Muscle of arm (tissue), 12 donors: ENCODE results near the gene GLDC. TPM values are rescaled to one million over a fixed set of nuclear protein-coding genes. Genes with fewer than 3 reads are reported as not detected.
"Not testable (repeated sequence)": the region's sequence is repeated elsewhere in the genome, so short reads cannot be mapped to it uniquely, and the experiment has no call there.

ENCODE experiments used
- DNase-seq: peaks from one replicate; pipeline ENCODE4 v3.0.0-alpha.2; 2013
- polyA plus RNA-seq, 12 donors: library from polyadenylated mRNA; unstranded; fragments of 120-200 nt; gene quantifications; one replicate each; pipeline ENCODE4 v1.2.1, GENCODE V29; 2013; ENCODE audit not compliant: insufficient read length in 12 of 12

GLDC gene
- polyA plus RNA-seq, 12 donors = 0.39 to 1.3 (median 0.69) TPM; not detected in 2

DNA sequence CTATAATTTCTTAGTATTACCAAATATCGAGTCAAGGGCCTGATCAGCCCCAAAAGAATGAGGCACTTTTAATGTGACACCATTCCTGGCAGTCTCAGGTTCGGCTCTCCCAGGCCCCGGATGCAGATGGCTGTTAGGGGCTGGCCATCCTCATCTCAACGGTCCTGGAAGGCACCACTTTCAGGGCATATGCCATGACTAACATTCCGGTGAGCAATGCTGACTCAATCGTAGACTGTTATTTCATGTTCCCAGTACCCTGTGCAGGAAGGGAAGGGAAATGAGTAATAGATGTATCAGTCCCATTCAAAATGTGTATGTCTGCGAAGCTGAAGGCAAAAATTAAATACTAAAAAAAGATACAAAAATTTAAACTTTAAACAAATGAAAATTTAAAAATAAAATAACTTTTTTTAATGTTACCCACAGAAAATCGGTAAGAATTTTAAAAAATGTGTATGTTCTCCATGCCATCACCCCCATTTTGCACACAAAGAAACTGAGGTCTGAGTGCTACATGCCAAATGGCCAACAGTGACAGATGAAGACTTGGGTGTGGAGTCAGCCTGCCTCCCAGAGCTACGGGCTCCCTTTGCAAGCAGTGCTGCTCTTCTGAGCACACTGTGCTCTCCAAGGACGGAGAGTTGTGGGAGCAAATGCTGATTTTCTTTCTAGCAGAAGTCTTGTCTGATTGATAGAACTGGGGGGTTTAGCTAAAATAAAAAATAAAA is 79.0 kb downstream of the GLDC start:
- no peak for DNase-seq

DNA sequence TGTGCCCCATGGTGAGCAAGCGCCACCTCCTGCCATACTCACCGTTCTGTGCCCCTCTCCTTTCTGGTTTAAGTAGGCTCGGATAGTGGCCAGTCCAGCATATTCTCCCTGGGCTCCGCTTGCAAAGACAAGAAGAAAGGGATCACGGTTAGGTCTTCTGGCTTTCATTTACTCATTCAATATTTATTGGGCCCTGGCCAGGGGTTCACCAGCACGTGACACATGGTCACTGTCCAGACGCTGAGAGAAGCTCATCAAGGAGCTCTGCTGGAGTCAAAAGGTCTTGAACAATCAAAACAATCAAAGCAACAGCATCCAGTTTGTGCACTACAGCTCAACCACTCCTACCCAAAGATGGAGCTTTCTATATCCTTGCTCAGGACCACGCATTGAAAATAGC is 80.2 kb downstream of the GLDC start:
- no peak for DNase-seq

DNA sequence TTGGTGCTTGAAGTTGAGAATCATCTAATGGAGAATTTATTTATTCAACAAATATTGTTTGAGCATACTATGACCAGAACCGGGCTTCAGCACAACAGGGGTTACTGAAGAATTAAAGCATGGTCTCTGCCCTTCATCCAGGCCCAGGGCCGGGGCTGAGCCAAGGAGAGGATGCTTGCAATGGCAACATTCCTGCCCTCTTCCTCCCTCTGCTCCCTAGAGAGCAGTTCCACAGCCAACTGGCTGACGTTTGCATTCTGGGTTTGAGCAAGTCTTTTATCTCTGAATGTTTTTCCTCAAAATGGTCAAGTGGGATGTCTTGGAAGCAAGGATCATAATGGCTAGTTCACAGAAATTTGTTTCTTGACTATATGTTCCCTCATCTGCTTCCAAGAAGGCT is 80.7 kb downstream of the GLDC start:
- DNase-seq = no peak

DNA sequence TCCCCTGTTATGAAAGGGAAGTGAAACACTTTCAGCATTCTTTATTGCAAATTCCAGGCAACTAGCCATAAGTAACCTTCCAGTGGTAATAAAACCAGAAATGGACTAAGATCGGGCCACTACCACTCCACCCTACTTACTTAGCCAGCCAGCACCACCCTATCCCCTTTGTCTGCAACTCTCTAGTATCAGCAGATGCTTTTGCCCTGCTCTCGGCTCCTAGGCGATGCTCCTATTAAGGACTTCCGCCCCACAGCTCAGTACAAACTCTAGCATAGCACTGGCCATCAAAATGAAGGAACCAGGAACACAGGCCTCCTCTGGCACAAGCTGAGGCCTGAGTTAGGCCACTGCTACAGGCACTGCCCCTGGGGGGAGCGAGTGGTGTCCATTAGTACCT is 81.2 kb downstream of the GLDC start:
- no peak for DNase-seq

DNA sequence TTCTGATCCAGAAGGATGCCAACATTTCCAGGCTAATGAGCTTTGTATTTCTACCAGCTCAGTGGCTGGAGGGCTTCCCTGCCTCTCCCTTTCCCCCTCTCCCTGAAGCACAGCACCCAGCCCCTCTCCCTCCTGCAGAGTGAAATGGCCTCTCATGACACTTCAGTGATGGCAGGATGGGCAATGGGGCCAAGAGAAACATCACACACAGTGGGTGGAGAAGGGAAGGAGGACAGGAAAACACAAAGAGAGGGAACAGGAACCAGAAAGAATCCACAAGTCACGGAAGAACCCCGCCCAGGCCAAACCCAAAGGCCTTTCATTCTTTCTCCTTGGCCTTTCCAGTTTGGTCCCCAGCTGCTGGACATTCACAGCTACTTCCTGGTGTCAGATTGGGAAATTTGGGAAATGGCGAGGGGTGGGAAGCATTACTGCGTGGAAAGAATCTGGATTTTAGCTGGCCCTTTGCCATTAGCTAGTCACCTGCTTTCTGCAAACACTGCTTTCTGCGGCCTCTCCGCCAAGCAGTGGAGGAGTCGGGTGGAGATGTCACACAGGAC is 82.6 kb downstream of the GLDC start:
- no peak for DNase-seq

DNA sequence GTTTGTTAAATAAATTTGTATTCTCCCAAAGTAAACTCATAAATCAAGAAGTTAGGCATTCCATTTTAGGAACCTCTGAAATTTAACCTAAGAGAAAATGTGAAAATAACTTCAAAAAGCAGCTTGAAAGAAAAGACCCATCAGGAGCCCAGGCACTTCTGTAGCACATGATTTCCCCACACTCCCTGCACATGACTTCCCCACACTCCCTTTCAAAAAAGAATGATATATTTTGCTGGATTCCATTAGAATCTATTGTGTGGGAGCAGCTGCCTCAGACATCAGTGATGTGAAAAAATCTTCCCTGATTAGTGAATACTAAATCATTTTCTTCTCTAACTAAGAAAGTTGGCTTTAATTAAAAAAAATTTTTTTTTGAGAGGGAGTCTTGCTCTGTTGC is 83.3 kb downstream of the GLDC start:
- DNase-seq = no peak

DNA sequence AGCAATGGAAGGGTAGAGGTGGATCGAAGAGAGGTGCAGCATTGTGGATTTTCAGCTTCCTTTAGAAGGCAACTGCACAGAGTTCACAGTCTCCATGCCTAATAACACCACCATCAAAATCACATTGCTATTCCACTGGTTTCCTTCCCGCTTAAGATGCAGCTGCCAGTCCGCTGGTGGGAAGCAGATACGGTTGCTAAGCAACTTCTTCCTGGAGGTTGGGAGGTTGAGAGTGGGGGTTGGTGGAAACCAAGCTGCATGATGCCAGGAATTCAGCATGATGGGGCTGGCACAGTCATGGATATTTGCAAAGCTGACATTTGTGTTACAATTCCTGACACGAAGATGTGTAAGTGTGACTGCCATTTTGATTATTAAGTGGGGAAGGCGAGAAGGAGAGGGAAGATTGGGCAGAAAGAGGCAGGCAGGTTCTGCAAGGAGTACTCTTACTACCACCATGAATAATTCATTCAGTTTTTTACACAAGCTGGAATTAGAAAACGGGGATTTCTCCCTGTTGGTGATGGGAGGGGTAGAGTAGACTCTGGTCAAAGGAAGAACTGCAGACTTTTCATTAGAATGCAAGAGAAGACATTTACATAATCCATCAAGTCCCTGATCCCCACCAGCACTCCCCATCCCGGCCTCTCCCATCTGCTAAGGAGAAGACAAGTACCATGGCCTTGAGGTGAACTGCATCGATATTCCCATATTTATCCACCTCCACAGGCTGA is 87.5 kb downstream of the GLDC start:
- no peak for DNase-seq

DNA sequence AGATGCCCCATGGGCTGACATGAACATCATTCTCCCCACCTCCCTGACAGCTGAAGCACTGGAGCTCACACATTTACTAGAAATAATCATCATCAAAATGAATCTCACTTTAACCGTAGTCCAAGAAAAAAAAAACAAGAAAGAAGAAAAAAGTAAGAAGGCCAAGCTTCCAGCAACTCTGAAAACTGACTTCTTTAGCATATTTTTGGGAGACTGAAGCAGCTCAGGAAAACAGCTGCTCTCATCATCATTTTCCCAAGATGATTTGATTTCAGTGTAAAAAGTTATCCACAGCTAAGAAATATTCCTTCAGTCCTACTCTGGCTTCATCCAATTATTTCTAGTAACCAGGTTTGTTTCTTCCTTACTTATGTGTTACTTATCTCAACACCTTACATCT is 91.7 kb downstream of the GLDC start:
- no peak for DNase-seq

DNA sequence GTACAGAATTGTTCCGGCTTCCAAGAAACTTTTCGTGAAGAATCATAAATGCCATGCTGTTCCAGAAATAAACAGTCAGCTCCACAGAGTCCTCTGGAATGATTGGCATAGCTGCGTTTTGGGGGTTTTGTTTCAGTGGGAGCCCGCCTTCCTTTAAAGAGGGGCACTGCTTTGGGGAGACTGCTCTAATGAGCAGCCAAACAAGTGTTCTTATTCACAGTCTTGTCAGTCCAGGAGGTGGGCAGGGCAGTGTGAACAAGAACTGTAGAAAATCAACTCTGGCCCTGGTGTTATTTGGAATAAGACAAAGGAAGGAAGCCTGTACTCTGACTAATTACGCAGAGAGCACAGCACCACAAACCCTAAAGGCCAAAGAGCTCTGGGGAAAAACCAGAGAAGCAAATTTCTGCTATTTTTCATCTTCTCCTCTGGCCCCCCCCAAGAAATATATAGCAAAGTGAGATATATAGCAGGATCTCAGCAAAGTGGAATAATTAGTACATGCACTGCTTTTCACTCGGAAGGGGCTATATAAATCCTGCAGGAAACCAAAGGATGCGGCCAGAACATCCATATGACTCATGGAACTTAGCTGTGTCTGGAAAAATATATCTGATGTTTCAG is 92.9 kb downstream of the GLDC start:
- DNase-seq = no peak

DNA sequence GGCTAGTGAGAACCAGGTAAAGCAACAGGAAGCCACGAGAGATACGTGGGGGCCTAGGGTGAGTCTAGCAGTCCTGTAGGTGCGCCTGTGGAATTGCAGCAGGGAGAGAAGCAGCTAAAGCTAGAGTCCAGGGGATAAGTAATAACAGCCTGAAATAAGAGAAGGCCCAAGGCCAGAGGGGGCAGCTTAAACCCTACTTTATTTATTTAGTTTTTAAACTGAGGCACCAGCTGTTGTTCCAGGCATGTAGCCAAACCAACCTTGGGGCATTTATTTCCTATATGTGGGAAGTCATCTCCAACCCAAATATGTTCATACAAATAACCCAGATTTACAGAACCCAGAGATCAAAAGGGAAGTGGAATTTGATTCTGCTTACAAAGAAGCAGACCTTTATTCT is 93.5 kb downstream of the GLDC start:
- no peak for DNase-seq

DNA sequence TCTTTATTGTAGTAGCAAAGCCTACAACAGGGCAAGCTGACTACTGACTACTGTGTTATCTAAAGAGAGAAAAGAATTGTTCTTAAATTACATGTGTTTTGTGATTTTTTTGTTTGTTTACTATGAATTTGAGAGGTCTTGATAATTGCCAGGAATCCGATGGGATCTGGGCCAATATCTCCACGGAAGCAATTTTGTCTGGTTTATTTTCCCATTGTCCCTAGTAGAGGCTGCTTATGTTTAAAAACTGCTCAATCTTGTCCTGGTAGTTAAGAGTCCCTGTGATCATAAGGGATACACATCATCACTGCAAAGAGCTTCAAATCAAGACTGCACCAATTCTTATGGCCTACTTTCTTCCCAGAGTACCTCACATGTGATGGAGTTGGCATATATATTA is 94.4 kb downstream of the GLDC start:
- no peak for DNase-seq

DNA sequence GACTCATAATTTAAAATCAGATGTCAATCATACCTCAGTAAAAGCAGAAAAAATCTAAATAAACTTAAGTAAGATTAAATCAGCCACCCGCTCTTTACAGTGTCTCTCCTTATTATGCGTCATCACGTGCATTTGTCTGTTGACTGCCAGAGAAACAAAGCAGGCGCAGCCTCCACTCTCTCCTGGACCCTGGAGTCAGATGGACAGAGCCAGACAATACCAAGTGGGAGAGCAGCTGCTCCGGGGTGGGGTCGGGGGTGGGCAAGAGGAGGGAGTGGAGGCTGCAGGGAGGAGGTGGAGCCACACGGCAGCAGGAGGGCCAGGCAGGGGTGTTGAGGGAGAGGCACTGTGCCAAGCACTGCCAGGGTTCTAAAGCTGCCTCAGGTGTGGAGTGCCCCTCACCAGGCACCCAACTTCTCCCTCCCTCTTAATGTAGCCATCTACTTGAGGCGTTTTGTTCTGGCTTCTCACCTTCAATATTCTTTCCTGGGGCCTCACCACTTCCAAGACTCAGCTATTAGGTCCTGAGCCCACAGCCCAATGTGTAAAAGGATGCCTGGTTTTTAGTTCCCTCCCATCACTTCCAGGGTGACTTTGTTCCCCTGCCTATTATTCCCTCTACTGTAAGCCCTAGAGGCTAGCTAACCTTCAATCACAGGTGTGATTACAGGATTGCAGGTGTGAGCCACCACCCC is 96.3 kb downstream of the GLDC start:
- DNase-seq = no peak

DNA sequence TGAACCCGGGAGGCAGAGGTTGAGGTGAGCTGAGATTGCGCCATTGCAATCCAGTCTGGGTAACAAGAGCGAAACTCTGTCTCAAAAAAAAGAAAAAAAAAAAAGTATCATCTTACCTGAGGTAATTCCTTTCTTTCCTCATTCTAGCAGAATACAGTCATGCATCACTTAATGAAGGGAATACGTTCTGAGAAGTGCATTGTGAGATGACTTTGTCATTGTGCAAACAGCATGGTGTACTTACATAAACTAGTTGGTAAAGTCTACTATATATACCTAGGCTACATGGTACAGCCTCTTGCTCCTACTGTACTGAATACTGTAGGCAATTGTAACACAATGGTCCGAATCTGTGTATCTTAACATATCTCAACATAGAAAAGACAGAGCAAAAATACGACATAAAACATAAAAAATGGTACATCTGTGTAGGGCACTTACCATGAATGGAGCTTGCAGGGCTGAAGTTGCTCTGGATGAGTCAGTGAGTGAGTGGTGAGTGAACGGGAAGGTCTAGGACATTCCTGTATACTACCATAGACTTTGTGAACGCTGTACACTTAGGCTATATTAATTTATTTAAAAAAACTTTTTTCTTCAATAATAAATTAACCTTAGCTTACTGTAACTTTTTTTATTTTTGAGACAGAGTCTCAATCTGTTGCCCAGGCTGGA is 100.4 kb downstream of the GLDC start:
- no peak for DNase-seq

DNA sequence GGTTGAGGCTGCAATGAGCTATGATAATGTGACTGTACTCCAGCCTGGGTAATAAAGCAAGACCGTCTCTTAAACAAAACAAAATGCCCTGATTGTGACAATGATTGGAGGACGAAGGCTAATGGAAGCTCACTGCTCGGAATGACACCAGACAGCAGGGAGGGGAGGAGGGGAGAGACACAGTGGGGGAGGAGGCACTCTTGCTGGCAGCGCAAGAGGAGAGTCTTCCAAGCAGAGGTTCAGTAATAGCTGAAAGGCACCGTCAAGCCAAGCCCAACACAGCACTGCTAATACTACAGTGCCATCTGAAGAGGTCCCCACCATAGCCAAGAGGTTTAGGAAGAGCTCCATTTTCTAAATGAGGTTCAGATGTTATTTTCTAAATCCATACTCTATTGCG is 102.3 kb downstream of the GLDC start:
- no peak for DNase-seq

DNA sequence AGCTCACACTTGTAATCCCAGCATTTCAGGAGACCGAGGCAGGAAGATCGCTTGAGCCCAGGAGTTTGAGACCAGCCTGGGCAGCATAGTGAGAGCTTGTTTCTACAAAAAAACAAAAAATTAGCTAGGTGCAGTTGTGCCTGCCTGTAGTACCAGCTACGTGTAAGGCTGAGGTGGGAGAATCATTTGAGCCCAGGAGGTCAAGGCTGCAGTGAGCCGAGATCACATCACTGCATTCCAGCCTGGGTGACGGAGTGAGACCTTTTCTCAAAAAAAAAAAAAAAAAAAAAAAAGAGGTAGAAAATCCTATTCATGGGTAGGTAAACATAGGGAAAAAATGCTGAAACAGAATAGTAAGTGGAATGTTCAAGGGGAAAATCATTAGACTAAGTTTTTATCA is 102.9 kb downstream of the GLDC start:
- DNase-seq = not testable (repeated sequence)

DNA sequence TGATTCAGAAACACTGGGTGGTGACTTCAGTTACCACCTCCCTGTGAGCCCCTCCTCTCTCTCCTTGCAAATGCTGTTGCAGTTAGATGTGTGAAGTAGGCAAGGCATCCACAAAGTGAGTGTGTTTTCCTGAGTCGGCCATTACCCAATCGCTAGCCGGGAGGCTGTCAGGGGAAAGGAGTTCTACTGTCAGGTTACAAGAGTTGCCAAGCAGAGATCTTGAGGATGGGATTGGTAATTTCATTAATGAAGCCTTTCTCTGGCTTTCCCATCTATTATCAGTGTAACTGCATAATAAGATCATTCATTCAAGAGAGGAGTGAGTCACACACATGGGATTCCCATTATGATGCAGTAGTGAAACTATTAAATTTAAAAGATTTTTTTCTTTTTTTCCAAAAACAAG is 106.9 kb downstream of the GLDC start:
- no peak for DNase-seq

DNA sequence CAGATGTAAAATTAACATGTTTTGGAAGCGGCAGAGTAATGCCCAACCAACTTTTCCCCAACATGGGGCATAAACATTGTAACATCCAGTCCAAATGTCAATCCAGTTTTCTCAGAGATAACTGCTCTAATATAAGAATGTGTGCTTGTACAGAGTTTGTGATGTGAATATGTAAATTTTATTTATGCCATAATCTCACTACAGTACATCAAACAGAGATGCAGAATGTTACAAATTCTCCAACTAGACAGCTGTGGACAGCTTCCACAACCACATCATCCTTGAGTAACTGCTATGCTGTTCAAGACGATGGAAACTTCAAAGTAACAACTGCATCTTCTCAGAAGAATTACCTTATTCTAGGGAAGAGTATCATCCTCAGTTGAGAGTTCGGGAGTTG is 109.9 kb downstream of the GLDC start:
- DNase-seq = no peak

DNA sequence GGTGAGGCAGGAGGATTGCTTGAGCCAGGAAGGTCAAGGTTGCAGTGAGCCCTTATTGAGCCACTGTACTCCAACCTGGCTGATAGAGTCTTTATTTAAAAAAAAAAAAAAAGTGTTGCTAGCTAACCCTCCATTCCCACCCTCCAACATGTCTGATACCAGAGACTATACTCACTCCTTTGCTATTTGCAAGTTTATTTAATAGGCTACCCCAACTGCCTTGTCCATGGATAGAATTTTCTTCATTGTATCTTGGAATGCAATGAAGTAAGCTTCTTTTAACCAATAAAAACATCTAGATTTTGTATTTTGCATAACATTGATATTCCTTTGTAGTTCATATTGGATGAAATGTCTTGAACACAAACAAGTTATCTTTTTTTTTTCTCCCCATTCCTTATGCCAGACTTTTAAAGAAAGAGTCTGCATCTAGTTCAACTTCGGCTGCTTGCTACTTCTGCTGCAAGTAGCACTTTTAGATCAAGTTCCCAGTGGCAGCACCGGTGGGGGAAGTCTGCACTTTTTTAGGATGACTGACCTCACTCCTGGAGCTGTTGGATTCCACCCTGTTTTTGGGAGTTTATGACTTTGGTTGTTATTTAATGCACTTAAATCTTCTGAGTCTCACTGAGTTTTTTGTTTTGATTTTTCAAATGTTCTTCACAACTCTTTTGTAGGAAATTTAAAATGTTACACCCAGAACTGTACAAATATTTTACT is 120.0 kb downstream of the GLDC start:
- DNase-seq = no peak

DNA sequence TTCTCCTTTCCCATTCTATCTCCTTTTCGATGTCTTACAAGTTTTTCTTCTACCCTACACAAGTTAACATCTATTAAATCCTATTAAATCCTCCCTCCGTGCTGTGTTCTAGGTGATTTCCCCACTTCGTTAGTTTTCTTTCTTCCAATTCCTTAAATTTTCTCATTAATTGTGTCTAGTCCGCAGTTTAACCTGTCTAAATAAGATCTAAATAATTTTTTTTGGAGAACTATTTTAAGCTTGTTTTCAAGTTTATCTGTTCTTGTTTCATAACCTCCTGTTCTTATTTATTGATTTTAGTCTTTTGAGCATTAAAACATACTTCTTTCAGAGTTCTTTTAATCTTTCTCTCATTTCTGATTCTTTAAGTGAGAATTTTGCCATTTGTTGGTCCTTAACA is 123.3 kb downstream of the GLDC start:
- DNase-seq = no peak

DNA sequence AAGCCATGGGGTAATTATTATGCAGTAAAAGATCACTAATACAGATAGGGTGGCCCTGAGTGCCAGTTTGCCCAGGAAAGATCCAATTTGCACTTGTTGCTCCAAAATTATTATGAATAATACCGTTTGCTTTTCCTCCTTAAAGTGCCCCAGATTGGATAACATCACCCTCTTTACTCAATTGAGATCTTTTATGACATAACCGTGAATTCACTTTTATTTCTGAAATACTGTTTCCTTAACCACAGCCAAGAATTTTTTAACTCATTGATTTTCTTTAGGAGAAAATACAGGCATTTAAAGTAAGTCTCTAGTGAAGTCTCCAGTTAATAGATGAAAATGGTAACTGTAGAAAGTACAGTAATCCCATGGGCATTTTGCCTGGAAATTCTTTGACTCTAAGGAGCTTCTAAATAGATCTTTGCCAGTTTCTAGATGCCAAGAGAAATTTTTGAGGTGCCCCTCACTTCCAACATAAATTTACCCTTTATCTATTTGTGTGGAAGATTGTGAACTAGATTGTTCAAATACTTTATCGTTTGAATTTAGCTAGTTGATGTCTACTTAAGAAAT is 133.4 kb downstream of the GLDC start:
- DNase-seq = no peak

DNA sequence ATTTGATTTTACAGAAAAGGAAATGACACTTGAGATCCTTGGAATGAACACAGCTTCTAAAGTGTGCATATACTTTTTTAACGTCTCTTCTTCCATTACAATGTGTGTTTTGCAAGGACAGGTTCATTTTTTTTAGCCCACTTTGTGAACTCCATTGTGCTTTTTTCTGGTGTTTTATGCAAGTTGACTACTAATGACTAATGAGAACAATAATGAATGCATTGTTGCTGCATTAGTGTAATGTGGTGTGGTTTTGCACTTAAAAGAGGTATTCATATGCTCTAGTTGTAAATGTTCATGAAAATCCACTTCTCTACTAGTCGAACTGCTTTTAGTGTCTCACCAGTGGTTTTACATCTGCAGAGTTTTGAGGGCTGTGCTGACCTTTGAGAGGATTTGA is 139.0 kb downstream of the GLDC start:
- DNase-seq = no peak
